GM19099 (cell line): ENCODE measurements around the gene PTP4A2.
A peak's percentile ranks its signal among the peaks of the same experiment; 100 is the strongest.

Experiments
- POLR2A ChIP-seq: IDR thresholded peaks from 3 replicates; pipeline ENCODE4 v1.6.1; 2011; ENCODE audit warnings: low read depth; ENCODE audit not compliant: insufficient read length; ENCODE audit errors: extremely low read depth

PTP4A2 gene

GRCh38 chr1:31883357-31883942 is 54.7 kb downstream of the PTP4A2 start:
- no peak for TF ChIP-seq POLR2A

GRCh38 chr1:31881688-31882000 is 56.5 kb downstream of the PTP4A2 start:
- TF ChIP-seq POLR2A = no peak

GRCh38 chr1:31880957-31881687 is 57.0 kb downstream of the PTP4A2 start:
- peak; percentile 20 for TF ChIP-seq POLR2A

- no peak for TF ChIP-seq POLR2A
These were observed 58.1 kb downstream of the PTP4A2 start for GRCh38 chr1:31879981-31880608.

- TF ChIP-seq POLR2A = no peak
These were observed 60.1 kb downstream of the PTP4A2 start for GRCh38 chr1:31878058-31878457.

- no peak for TF ChIP-seq POLR2A
These were observed 60.6 kb downstream of the PTP4A2 start for GRCh38 chr1:31877544-31877943.

- no peak for TF ChIP-seq POLR2A
These were observed 62.4 kb downstream of the PTP4A2 start for GRCh38 chr1:31875636-31876236.

- no peak for TF ChIP-seq POLR2A
These were observed 63.2 kb downstream of the PTP4A2 start for GRCh38 chr1:31874942-31875341.

GRCh38 chr1:31872658-31873636 is 65.2 kb downstream of the PTP4A2 start:
- no peak for TF ChIP-seq POLR2A

GRCh38 chr1:31871703-31872102 is 66.5 kb downstream of the PTP4A2 start:
- TF ChIP-seq POLR2A = no peak

- no peak for TF ChIP-seq POLR2A
These were observed 68.0 kb downstream of the PTP4A2 start for GRCh38 chr1:31870086-31870736.

- no peak for TF ChIP-seq POLR2A
These were observed 68.7 kb downstream of the PTP4A2 start for GRCh38 chr1:31869449-31869848.

- TF ChIP-seq POLR2A = no peak
These were observed 69.3 kb downstream of the PTP4A2 start for GRCh38 chr1:31868862-31869261.

GRCh38 chr1:31867546-31867945 is 70.6 kb downstream of the PTP4A2 start:
- TF ChIP-seq POLR2A = no peak
